Gastrocnemius medialis (tissue), 4 donors: ENCODE data around the gene PYDC2. TPM values are rescaled to one million over a fixed set of nuclear protein-coding genes. Genes with fewer than 3 reads are reported as not detected.

ENCODE experiments used
- ATAC-seq, 2 donors: fragments of 150-250 bp; one replicate each; pipeline ENCODE4 v1.9.1; 2016
- DNase-seq, 2 donors: peaks; one replicate each; pipeline ENCODE4 v3.0.0-alpha.2; 2019
- H3K27ac ChIP-seq, 4 donors: fragments of 200-600 bp; sonication (generic); 1 replicate in 1 of 4; 2 replicates in 3 of 4; pipeline ENCODE4 v1.5.1; 2016 to 2018; ENCODE audit warnings: mild to moderate bottlenecking in 2 of 4, moderate library complexity in 1 of 4
- H3K27me3 ChIP-seq, 3 donors: fragments of 200-600 bp; sonication (generic) in 2 of 3; 1 replicate in 1 of 3; 2 replicates in 2 of 3; pipeline versions ENCODE4 v1.5.1 to v1.6.0; 2016 to 2019; ENCODE audit warnings: mild to moderate bottlenecking in 1 of 3, moderate library complexity in 1 of 3
- H3K36me3 ChIP-seq, 2 donors: fragments of 200-600 bp; sonication (generic) in 1 of 2; one replicate each; pipeline ENCODE4 v1.5.1; 2017 to 2018
- H3K4me1 ChIP-seq, 2 donors: fragments of 200-600 bp; sonication (generic) in 1 of 2; one replicate each; pipeline ENCODE4 v1.5.1; 2016 to 2017; ENCODE audit warnings: mild to moderate bottlenecking in 2 of 2
- H3K4me3 ChIP-seq, 4 donors: fragments of 200-600 bp; sonication (generic) in 3 of 4; 1 replicate in 1 of 4; 2 replicates in 3 of 4; pipeline ENCODE4 v1.5.1; 2016 to 2019; ENCODE audit warnings: mild to moderate bottlenecking in 2 of 4
- H3K9me3 ChIP-seq, 3 donors: fragments of 200-600 bp; sonication (generic) in 2 of 3; 1 replicate in 1 of 3; 2 replicates in 2 of 3; pipeline ENCODE4 v1.5.1; 2016 to 2019
- CTCF ChIP-seq, 5 experiments: fragments of 450-650 bp in 3 of 5; fragments of 200-600 bp in 2 of 5; sonication (generic) in 2 of 5; IDR thresholded peaks in 4 of 5; conservative IDR thresholded peaks in 1 of 5; 1 replicate in 4 of 5; 2 replicates in 1 of 5; pipeline ENCODE4 v1.5.1; 2016 to 2019; ENCODE audit warnings: antibody characterized with exemption in 5 of 5, mild to moderate bottlenecking in 3 of 5, moderate library complexity in 3 of 5
- POLR2A ChIP-seq, 2 donors: fragments of 450-650 bp; IDR thresholded peaks; one replicate each; pipeline ENCODE4 v1.6.1; 2017; ENCODE audit warnings: antibody characterized with exemption in 2 of 2, mild to moderate bottlenecking in 2 of 2, moderate library complexity in 2 of 2
- in situ Hi-C, 4 donors: fragments of 200-750 bp; cut with MboI; loops; one replicate each; pipeline versions ENCODE4 v1.15.0 to v1.8.0; 2017; ENCODE audit warnings: low sequenced_read_pairs in 4 of 4
- intact Hi-C: fragments of 100-400 bp; cut with DNase I; formaldehyde crosslinking; loops from one replicate; pipeline ENCODE4 v1.15.1; 2023; ENCODE audit warnings: low total_unique reads
- total RNA-seq, 4 donors: library from RNA; depleted of rRNA; stranded (reverse); fragments of >200 nt; gene quantifications; one replicate each; pipeline versions ENCODE4 v1.1.0 to v1.2.3, GENCODE V29; 2016

The PYDC2 gene
- total RNA-seq, 4 donors from 2014 or later = not detected

GRCh38 chr3:191502583-191502982 lies 41.6 kb downstream of the PYDC2 start:
- in situ Hi-C loops = no loop called here
- DNase-seq (no peak), ATAC-seq (no peak)
- Histone ChIP-seq H3K36me3 (no peaks in the 10 kb centered on the region), H3K27ac (no peak overlapping the region), H3K9me3 (no peaks in the 10 kb centered on the region), H3K27me3 (no peaks in the 10 kb centered on the region), H3K4me3 (no peak overlapping the region), H3K4me1 (no peaks in the 10 kb centered on the region)
- intact Hi-C loops = no loop called here
- TF ChIP-seq POLR2A (IDR thresholded peaks at IDR 0.05) (no peak), CTCF (IDR thresholded peaks at IDR 0.05 in 4 of 5, conservative IDR thresholded peaks at IDR 0.05 in 1 of 5) (no peak)

- DNase-seq = no peak
- Histone ChIP-seq H3K36me3 (no peaks in the 10 kb centered on the region), H3K27ac (no peak overlapping the region), H3K9me3 (no peaks in the 10 kb centered on the region), H3K27me3 (no peaks in the 10 kb centered on the region), H3K4me3 (no peak overlapping the region), H3K4me1 (no peaks in the 10 kb centered on the region)
- in situ Hi-C loops (no loop called here), intact Hi-C loops (no loop called here)
- ATAC-seq = no peak
- TF ChIP-seq CTCF (IDR thresholded peaks at IDR 0.05 in 4 of 5, conservative IDR thresholded peaks at IDR 0.05 in 1 of 5) = no peak
- no peak for TF ChIP-seq POLR2A (IDR thresholded peaks at IDR 0.05)
These were observed 48.1 kb downstream of the PYDC2 start for GRCh38 chr3:191509078-191509477.

Other genes starting within 250 kb of the PYDC2 start
- 10 to 100 TPM; 45.0 to 69.9 (median 64.2) TPM for gene CCDC50, start 131.8 kb upstream of the PYDC2 start, total RNA-seq
- not detected for gene UTS2B, start 130.6 kb upstream of the PYDC2 start, total RNA-seq